Epithelial cell of alveolus of lung (primary cell): ENCODE measurements around the gene TRIM23. TPM values are rescaled to one million over a fixed set of nuclear protein-coding genes. Genes with fewer than 3 reads are reported as not detected.

Source experiments
- total RNA-seq: library from RNA; depleted of rRNA; stranded (reverse); fragments of >200 nt; gene quantifications from 2 replicates; pipeline ENCODE4 v1.2.1, GENCODE V29; 2015

TRIM23 gene
- 10.6 and 14.0 TPM in 2 replicates for total RNA-seq

GRCh38 chr5:65624025-65624570 is at the start of gene TRIM23:
TRIM23 (minus strand) TSS chr5:65624333; CDS start chr5:65624274, 59 bp downstream.

GRCh38 chr5:65624571-65625555 is 730 bp upstream of the TRIM23 start, which contains the start of the genes SHLD3 and TRAPPC13:
SHLD3 (plus strand) TSS chr5:65625027; CDS start chr5:65629588, 4,561 bp downstream.
TRAPPC13 (plus strand) TSS chr5:65625027; CDS start chr5:65625061, 34 bp downstream.

GRCh38 chr5:65562731-65563701 is 61.1 kb downstream of the TRIM23 start, which contains the start of the genes CENPK and PPWD1:
CENPK (minus strand) TSS chr5:65563168; CDS start chr5:65554907, 8,261 bp downstream.
PPWD1 (plus strand) TSS chr5:65563296; CDS start chr5:65563311, 15 bp downstream.

Other genes with a start within 250 kb of the TRIM23 start
- 18.4 and 32.3 TPM in 2 replicates for gene ADAMTS6, start 142.4 kb downstream of the TRIM23 start, total RNA-seq
- 9.6 and 29.1 TPM in 2 replicates for gene CENPK, start 61.2 kb downstream of the TRIM23 start, total RNA-seq
- gene PPWD1, start 61.0 kb downstream of the TRIM23 start, total RNA-seq: 13.6 and 21.4 TPM in 2 replicates
- gene SHLD3, start 694 bp upstream of the TRIM23 start, total RNA-seq: 2.2 and 5.7 TPM in 2 replicates
- 11.9 and 15.6 TPM in 2 replicates for gene TRAPPC13, start 694 bp upstream of the TRIM23 start, total RNA-seq
- gene SGTB, start 97.8 kb upstream of the TRIM23 start, total RNA-seq: 8.5 and 9.3 TPM in 2 replicates
- 9.8 and 18.6 TPM in 2 replicates for gene NLN, start 97.9 kb upstream of the TRIM23 start, total RNA-seq